Pancreas (tissue), 10 donors: ENCODE results near the gene SLC17A7. TPM values are rescaled to one million over a fixed set of nuclear protein-coding genes. Genes with fewer than 3 reads are reported as not detected.
"Not testable (repeated sequence)": the region's sequence is repeated elsewhere in the genome, so short reads cannot be mapped to it uniquely, and the experiment has no call there.

Source experiments
- ATAC-seq, 4 donors: fragments of 200-7000 bp; cut with Tn5 transposase; one replicate each; pipeline versions ENCODE4 v1.8.0 to v1.9.1; 2020; ENCODE audit warnings: mild to moderate bottlenecking in 4 of 4, moderate library complexity in 4 of 4
- DNase-seq, 6 donors: peaks; one replicate each; pipeline ENCODE4 v3.0.0-alpha.2; 2020
- FAIRE-seq: peaks from 2 replicates; lab custom pipeline; 2012; peaks lifted over from hg19 to GRCh38; lab: Jason Lieb, UNC
- H3K27ac ChIP-seq, 4 donors: fragments of 200-600 bp; sonication (generic); 1 replicate in 3 of 4; 2 replicates in 1 of 4; pipeline versions ENCODE4 v1.5.0 to v1.8.0; 2020
- H3K27me3 ChIP-seq, 4 donors: fragments of 200-600 bp; one replicate each; pipeline ENCODE4 v1.8.0; 2021
- H3K36me3 ChIP-seq, 3 donors: fragments of 200-600 bp; sonication (generic) in 1 of 3; one replicate each; pipeline versions ENCODE4 v1.5.0 to v1.8.0; 2020 to 2021
- H3K4me1 ChIP-seq, 3 donors: fragments of 200-600 bp; one replicate each; pipeline ENCODE4 v1.8.0; 2021
- H3K4me3 ChIP-seq, 4 donors: fragments of 200-600 bp; sonication (generic) in 2 of 4; one replicate each; pipeline versions ENCODE4 v1.5.0 to v1.8.0; 2020 to 2021
- H3K9me3 ChIP-seq, 4 donors: fragments of 200-600 bp; one replicate each; pipeline ENCODE4 v1.8.0; 2021
- WGBS, 2 donors: extraction: QIAGEN DNeasy Blood & Tissue Kit; methylation state at CpG; one replicate each; pipeline ENCODE4 v1.1.7; 2013; 5-methylcytosine and 5-hydroxymethylcytosine counted together
- intact Hi-C, 3 donors: fragments of 100-400 bp; cut with DNase I; formaldehyde crosslinking; loops; one replicate each; pipeline versions ENCODE4 v1.11.1 to v1.14.2; 2022
- polyA plus RNA-seq, 2 donors: library from polyadenylated mRNA; stranded (reverse); fragments of 200-250 nt; gene quantifications; one replicate each; pipeline ENCODE4 v1.2.3, GENCODE V29; 2013
- total RNA-seq, 6 donors: library from RNA; stranded (reverse); fragmentation: NEBNext Ultra II Directional in 4 of 6; extraction: Animal tissue kit (Norgen Biotek cat#: 25700) in 4 of 6; gene quantifications; one replicate each; pipeline versions ENCODE4 v1.2.1 to v1.2.4, GENCODE V29; 2021 to 2023
- TF ChIP-seq, protein P1 (sequence below), 4 donors: fragments of 200-600 bp; sonication (generic) in 3 of 4; IDR thresholded peaks; one replicate each; pipeline versions ENCODE4 v1.5.0 to v1.8.0; 2021; ENCODE audit warnings: antibody characterized with exemption in 4 of 4
- donor health status: healthy with polysubstance abuse.
- donor health status: DM: no; HTN: no; CAD: no; lungs with moderate emphysema.
- donor health status: DM: no; HTN: no; CAD: no.
- donor health status: control.
- donor health status: control.
- donor health status: Bipolar disorder and iron deficiency.
- donor health status: DM: yes; HTN: yes; CAD: no.
- donor health status: DM: no; HTN: no; CAD: no.
- donor health status: DM: no; HTN: no; CAD: no.
- donor health status: DM: yes; HTN: yes; CAD: no.

The SLC17A7 gene
- total and polyA plus RNA-seq, 8 donors = 0.13 to 0.53 (median 0.31) TPM; not detected in 1

- intact Hi-C loops = loop anchor here in 2 of 3 donors (10.0 kb wide), 2 partner anchors 51 to 221 kb away; no protein-coding TSS in a partner anchor
- H3K4me1 ChIP-seq = peaks cover 0 to 5% (median 4%) of the 10 kb centered on the region in 3 donors
- no peaks in the 10 kb centered on the region for H3K36me3 ChIP-seq
- ATAC-seq = no peak
- no peak for FAIRE-seq
- no peaks in the 10 kb centered on the region for H3K27me3 ChIP-seq
- no peak overlapping the region for H3K4me3 ChIP-seq
- H3K27ac ChIP-seq = no peak overlapping the region
- DNase-seq = no peak
- 72 to 82% methylated on average over 3 of the region's 3 CpGs for WGBS, 2 donors
- H3K9me3 ChIP-seq = no peaks in the 10 kb centered on the region
- TF ChIP-seq, protein P1, sequence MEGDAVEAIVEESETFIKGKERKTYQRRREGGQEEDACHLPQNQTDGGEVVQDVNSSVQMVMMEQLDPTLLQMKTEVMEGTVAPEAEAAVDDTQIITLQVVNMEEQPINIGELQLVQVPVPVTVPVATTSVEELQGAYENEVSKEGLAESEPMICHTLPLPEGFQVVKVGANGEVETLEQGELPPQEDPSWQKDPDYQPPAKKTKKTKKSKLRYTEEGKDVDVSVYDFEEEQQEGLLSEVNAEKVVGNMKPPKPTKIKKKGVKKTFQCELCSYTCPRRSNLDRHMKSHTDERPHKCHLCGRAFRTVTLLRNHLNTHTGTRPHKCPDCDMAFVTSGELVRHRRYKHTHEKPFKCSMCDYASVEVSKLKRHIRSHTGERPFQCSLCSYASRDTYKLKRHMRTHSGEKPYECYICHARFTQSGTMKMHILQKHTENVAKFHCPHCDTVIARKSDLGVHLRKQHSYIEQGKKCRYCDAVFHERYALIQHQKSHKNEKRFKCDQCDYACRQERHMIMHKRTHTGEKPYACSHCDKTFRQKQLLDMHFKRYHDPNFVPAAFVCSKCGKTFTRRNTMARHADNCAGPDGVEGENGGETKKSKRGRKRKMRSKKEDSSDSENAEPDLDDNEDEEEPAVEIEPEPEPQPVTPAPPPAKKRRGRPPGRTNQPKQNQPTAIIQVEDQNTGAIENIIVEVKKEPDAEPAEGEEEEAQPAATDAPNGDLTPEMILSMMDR (IDR thresholded peaks at IDR 0.05) = no peak
Measured at GRCh38 chr19:49445997-49446396, 4.7 kb upstream of the SLC17A7 start.

DNA sequence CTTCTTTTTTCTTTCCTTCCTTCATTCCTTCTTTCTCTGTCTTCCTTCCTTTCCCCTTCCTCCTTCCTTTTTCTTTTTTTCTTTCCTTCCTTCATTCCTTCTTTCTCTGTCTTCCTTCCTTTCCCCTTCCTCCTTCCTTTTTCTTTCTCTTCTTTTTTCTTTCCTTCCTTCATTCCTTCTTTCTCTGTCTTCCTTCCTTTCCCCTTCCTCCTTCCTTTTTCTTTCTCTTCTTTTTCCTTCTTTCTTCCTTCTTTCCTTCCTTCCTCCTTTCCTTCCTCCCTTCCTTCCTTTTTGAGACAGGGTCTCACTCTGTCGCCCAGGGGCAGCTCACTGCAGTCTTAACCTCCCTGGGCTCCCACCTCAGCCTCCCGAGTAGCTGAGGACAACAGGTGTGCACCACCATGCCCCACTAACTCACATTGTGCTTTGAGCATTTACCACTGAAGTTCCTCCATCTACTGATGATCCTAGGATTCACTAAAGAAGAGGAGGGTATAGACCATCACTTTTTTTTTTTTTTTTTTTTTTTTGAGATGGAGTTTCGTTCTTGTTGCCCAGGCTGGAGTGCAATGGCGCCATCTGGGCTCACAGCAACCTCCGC is 2.9 kb upstream of the SLC17A7 start:
- not testable (repeated sequence) for H3K4me1 ChIP-seq, FAIRE-seq, ATAC-seq, H3K27ac ChIP-seq, H3K27me3 ChIP-seq, DNase-seq, H3K36me3 ChIP-seq, H3K9me3 ChIP-seq, H3K4me3 ChIP-seq
- intact Hi-C loops = loop anchor here in 2 of 3 donors (10.0 kb wide), 2 partner anchors 49 to 219 kb away; no protein-coding TSS in a partner anchor
- 47 to 65% methylated on average over 4 to 5 of the region's 5 CpGs for WGBS, 2 donors

- peak; percentile 92 to 97 (median 95) for DNase-seq
- no peak for FAIRE-seq
- no peaks in the 10 kb centered on the region for H3K9me3 ChIP-seq
- H3K27me3 ChIP-seq = no peaks in the 10 kb centered on the region
- H3K4me3 ChIP-seq = peak overlapping the region; percentile 33 to 66 (median 49)
- 0% methylated on average over 40 to 47 of the region's 47 CpGs for WGBS, 2 donors
- no peaks in the 10 kb centered on the region for H3K4me1 ChIP-seq
- peak; percentile 90 to 95 (median 92) for ATAC-seq
- no peaks in the 10 kb centered on the region for H3K36me3 ChIP-seq
- intact Hi-C loops = loop anchor here in 2 of 3 donors (10.0 kb wide), 2 partner anchors 49 to 219 kb away; no protein-coding TSS in a partner anchor
- TF ChIP-seq, protein P1 (IDR thresholded peaks at IDR 0.05) = peak; percentile 59 to 87 (median 76)
- peak overlapping the region; percentile 25 to 55 (median 35) for H3K27ac ChIP-seq
Measured at GRCh38 chr19:49443366-49444099, 2.2 kb upstream of the SLC17A7 start.

- Histone ChIP-seq H3K9me3 (no peaks in the 10 kb centered on the region), H3K27me3 (no peaks in the 10 kb centered on the region), H3K4me1 (no peaks in the 10 kb centered on the region), H3K4me3 (peak overlapping the region; percentile 33 to 66 (median 49)), H3K36me3 (no peaks in the 10 kb centered on the region), H3K27ac (peak overlapping the region; percentile 25 to 55 (median 35))
- FAIRE-seq = no peak
- peak; percentile 69 to 80 (median 74) for ATAC-seq
- TF ChIP-seq, protein P1 (IDR thresholded peaks at IDR 0.05) = no peak
- DNase-seq = peak; percentile 87 to 96 (median 92)
- WGBS, 2 donors = 1% methylated on average over 34 to 43 of the region's 43 CpGs
- intact Hi-C loops = loop anchor here in 2 of 3 donors (10.0 kb wide), 2 partner anchors 48 to 218 kb away; no protein-coding TSS in a partner anchor
Measured at GRCh38 chr19:49442771-49443365, 1.5 kb upstream of the SLC17A7 start.

DNA sequence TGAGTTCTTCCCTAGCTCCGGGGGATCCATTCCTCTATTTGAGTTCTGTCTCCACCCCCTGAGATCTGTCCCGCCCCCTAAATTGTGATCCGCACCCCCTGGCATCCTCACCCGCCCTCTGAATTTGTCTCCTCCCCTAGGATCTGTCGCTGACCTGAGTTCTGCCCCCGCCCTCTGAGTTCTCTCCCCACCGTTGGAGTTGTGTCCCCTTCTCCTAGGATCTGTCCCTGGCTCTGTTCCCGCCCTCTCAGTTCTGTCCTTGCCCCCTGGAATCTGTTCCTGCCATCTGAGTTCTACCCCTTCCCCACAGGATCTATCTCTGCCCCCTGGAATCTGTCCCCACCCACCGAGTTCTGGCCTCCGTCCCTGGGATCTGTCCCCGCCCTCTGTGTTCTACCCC is 1.0 kb upstream of the SLC17A7 start:
- intact Hi-C loops = loop anchor here in 2 of 3 donors (10.0 kb wide), 2 partner anchors 48 to 218 kb away; no protein-coding TSS in a partner anchor
- H3K27ac ChIP-seq = no peak overlapping the region
- H3K27me3 ChIP-seq = no peaks in the 10 kb centered on the region
- TF ChIP-seq, protein P1 (IDR thresholded peaks at IDR 0.05) = no peak
- DNase-seq = peak in 1 of 6 donors; percentile 60
- H3K9me3 ChIP-seq = no peaks in the 10 kb centered on the region
- ATAC-seq = no peak
- H3K4me3 ChIP-seq = peak overlapping the region in 1 of 4 donors; percentile 66
- 4 to 10% methylated on average over 11 of the region's 11 CpGs for WGBS, 2 donors
- H3K36me3 ChIP-seq = no peaks in the 10 kb centered on the region
- no peaks in the 10 kb centered on the region for H3K4me1 ChIP-seq
- no peak for FAIRE-seq
